GM21515 (cell line): Measurements from ENCODE around the gene RNF182.
"Not testable (repeated sequence)": the region's sequence is repeated elsewhere in the genome, so short reads cannot be mapped to it uniquely, and the experiment has no call there.

Source experiments
- ATAC-seq: cut with Tn5 transposase; IDR thresholded peaks from one replicate; pipeline ENCODE4 v1.9.1; 2021; ENCODE audit not compliant: unreplicated experiment

RNF182 gene

GRCh38 chr6:13916230-13916944, 8.4 kb upstream of the RNF182 start:
- ATAC-seq: no peak

- no peak for ATAC-seq
These were observed 7.6 kb upstream of the RNF182 start for GRCh38 chr6:13917141-13917540.

DNA sequence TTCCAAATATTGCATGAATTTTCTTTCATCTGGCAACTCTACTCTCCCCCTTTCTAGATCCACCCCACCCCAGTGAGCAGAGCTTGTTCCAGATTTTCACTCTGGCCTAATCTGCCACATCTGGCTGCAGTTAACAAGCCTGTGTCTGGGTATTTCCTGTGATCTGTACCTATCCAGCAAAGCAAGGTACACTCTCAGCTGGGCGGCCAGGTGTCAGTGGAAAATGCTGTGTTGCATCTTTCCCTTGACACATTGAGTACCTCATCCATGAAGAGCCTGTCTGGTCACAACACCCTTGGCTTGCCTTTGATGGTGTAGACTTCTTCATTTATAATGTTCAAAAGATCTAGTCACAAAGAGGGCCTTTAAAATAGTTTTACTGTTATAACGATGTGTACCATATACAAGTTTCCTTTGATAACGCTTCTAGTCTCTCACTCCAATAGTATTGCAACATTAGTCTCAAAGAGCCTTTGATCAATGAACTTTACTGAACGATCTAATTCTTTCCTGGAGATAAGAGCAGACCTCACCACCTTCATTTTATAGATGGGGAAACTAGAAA, 6.0 kb upstream of the RNF182 start:
- ATAC-seq: no peak

GRCh38 chr6:13919861-13920260, 4.9 kb upstream of the RNF182 start:
- ATAC-seq: no peak

GRCh38 chr6:13920552-13920951, 4.2 kb upstream of the RNF182 start:
- ATAC-seq: no peak

DNA sequence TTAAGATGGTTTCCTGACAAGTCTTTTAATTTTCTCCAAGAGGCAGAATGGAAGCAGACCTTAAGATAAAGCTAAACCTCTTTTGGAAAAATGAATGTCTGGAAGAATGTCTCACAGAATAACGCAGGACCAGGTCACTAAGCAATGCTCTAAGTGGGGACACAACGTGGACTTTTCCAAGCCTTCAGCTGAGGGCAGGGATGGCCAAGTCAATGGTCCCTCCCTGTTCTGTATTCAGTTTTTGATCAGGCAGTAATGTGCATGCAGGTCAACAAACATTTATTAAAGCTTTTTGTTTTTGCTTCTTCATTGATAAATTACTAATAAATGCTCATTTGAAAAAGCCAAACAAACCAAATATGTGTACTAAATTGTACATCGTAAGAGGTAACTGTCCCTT, 2.0 kb upstream of the RNF182 start:
- ATAC-seq: no peak

DNA sequence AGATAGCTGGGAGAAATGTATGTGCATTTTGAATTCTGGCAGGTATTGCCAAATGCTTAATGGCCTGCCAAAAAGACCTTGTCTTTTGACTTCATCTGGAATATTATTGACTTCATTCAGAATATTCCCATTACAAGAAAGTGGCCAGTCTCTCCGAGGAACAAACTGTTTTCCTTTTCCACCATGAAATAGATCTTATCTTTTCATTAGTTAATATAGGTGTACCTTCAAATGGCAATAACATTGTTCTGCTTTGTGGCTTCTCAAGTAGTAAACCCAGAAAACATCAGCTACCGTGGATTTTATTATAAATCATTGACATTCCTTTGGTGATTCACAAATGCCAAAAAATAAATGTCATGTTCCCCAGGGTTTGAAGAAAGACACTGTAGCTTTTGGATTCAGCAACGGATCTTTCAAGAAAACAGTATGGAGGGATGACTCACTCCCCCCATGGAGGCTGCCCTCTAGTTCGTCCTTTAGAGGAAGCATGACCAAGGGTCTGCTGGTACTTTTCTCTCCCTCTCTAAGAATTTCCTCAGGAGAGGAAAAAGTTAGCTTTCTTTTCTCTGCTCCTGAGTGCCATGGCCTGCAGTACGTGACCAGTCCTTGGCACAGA, 1.1 kb upstream of the RNF182 start:
- ATAC-seq: no peak

- no peak for ATAC-seq
These were observed 405 bp upstream of the RNF182 start for GRCh38 chr6:13924146-13924948.

DNA sequence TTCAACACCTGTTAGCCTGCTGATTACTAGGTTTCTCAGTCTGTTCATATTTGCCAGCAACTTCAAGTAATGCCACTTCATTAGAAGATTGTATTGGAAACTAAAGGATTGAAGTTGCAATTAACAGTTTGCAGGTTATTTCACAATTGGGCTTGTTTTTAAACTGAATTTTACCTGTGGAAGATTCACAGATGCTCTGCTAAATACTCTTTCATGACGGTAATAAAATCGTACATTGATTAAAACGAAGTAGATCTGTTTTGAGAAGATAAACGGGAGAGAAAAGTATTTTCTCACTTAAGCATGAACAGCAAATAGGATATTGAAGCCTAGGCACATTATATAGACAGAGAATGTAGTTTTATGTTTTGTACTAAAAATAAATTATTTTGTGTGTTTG, 1.6 kb downstream of the RNF182 start:
- no peak for ATAC-seq

DNA sequence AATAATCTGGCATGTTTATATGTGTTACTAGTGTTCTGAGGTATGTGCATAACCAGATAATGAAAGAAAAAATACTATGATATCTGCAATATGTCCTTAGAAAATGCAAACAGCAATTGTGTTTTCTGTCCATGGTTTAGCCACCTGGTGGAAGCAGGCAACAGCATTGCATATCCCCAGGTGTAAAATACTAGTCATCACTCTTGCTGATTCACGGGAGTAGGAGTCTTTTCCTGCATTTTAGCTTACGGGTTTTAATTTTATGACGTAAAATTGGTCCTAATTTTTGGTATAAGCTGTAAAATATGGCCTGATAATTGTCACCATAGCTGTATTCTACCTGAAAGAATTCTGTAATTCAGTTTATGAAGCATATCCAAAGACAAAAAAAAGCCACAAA, 2.5 kb downstream of the RNF182 start:
- no peak for ATAC-seq

- ATAC-seq: no peak
These were observed 4.4 kb downstream of the RNF182 start for GRCh38 chr6:13929196-13929595.

DNA sequence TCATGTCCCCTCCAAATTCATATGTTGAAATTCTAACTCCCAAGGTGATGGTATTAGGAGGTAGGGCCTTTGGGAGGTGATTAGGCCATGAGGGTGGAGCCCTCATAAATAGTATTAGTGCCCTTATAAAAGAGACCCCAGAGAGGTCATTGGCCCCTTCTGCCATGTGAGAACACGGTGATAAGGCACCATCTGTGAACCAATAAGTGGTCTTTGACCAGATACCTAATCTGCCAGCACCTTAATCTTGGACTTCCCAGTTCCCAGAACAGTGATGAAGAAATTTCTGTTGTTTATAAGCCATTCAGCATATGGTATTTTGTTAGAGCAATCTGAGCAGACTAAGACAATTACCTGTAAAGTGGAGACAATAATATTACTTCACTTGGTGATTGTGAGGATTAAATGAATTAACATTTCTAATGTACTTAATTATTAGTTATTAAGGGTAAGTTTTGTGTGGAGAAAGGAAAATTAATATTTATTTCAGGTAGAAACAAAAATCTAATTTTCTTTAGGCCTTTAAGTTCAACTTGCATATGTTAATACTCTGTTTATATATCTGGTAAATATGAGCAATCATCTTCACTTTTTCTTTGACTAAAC, 7.1 kb downstream of the RNF182 start:
- ATAC-seq: no peak

GRCh38 chr6:13932785-13933184, 8.0 kb downstream of the RNF182 start:
- no peak for ATAC-seq

GRCh38 chr6:13934721-13935120, 10.0 kb downstream of the RNF182 start:
- ATAC-seq: no peak

GRCh38 chr6:13935190-13935880, 10.6 kb downstream of the RNF182 start:
- no peak for ATAC-seq

DNA sequence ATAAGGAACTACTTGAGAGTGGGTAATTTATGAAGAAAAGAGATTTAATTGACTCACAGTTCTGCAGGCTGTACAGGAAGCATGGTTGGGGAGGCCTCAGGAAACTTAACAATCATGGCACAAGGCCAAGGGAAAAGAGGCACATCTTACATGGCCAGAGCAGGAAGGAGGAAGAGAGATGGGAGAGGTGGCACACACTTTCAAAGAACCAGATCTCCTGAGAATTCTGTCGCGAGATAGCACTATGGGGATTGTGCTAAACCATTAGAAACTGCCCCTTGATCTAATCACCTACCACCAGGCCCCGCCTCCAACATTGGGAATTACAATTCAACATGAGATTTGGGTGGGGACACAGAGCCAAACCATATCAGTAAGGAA, 11.1 kb downstream of the RNF182 start:
- ATAC-seq: not testable (repeated sequence)

GRCh38 chr6:13941902-13942301, 17.1 kb downstream of the RNF182 start:
- ATAC-seq: no peak

DNA sequence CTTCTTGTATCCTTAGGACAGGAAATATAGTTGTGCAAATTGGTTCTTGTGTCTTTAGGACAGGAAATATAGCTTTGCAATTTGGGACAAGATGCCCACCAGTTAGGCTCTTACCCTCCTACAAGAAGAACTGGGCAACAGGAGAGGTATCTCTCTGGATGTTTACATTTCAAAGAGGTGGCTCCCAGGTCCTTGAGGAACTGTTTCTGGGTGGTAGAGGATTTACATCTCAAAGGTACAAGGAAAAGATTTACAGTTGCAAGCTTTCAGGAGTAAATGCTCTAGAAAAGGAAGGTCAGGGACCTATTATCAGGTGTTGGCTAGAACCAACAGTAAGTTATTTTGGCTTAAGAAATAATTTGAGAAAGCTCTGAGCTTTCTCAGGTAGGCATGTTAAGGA, 19.2 kb downstream of the RNF182 start:
- ATAC-seq: no peak

DNA sequence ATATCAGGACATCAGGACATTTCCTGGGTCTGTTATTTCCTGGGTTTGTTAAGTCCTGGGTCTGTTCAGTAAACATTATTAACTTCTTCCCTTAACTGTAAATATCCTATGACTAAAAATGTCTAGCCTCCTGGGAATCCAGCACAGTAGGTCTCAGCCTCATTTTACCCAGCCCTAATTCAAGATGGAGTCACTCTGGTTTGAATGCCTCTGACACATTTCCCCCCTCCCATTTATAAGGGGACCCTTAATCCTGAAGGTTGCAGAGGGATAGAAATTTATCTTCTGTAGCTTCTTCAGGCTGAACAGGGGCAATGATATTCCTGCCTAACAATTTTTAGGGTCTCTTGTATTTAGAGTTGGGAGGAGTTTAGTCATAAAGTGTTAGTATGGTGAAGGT, 21.8 kb downstream of the RNF182 start:
- ATAC-seq: no peak

GRCh38 chr6:13947611-13948178, 22.9 kb downstream of the RNF182 start:
- no peak for ATAC-seq
